PC-9 (cell line): ENCODE results near the gene PRCD.

Source experiments
- CTCF ChIP-seq: fragments of 200-600 bp; sonication (generic); conservative IDR thresholded peaks from 2 replicates; pipeline ENCODE4 v1.6.1; 2017; ENCODE audit warnings: mixed run types, antibody characterized with exemption, mild to moderate bottlenecking, moderate library complexity
- EZH2 ChIP-seq: fragments of 200-600 bp; sonication (generic); IDR thresholded peaks from 2 replicates; pipeline ENCODE4 v1.8.0; 2017; ENCODE audit warnings: antibody characterized with exemption, low read depth

GRCh38 chr17:76584427-76585032 is 44.7 kb downstream of the PRCD start:
- TF ChIP-seq CTCF: no peak
- TF ChIP-seq EZH2: no peak
